ENCODE data around the gene SLCO3A1. TPM values are rescaled to one million over a fixed set of nuclear protein-coding genes. Genes with fewer than 3 reads are reported as not detected.

The SLCO3A1 gene
- total RNA-seq, 1 experiment from 2014 or later = 1.7 TPM

DNA sequence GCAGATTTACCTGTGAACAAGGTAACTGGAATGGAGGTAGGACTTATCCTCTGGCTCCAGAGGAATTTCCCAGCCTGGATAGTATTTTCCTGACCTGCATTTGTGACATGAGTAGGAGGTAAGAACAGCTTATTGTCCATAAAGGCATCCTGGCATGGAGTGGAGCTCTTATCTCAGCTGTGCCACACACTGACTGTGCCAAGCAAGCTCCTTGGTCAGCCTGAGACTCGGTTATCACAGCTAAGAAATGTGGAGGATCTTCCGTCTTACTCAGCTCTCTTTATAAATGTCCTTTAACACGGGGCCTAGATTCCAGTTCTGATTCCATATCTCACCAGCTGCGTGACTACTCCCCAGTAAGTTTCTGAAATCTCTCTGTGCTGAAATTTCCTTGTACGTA lies 38.9 kb downstream of the SLCO3A1 start:
- DNase-seq (ENCODE audit: low read depth, low spot score) = no peak
- in situ Hi-C loops (cut with HindIII; ENCODE audit: low pct_unique_long_range_greater_than_20kb, low sequenced_read_pairs) = no loop called here

DNA sequence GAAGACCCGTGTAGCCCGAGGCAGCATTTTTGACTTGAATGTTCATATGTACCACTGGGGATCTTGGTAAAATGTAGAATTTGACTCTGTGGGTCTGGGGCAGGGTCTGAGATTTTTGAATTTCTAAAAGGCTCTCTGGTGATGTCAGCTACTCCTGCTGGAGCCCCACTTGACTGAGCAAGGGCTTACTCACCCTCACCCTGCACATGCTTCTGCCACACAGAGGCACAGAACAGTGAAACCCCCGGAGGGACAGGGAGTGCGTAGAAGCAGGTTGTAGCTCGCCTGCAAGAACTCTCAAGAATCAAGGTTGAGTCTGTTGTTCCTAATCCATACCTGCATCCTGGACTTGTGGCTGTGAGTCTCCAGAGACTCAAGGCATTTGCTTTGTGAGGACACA lies 41.1 kb downstream of the SLCO3A1 start:
- in situ Hi-C loops (cut with HindIII; ENCODE audit: low pct_unique_long_range_greater_than_20kb, low sequenced_read_pairs) = no loop called here
- DNase-seq (ENCODE audit: low read depth, low spot score) = no peak

DNA sequence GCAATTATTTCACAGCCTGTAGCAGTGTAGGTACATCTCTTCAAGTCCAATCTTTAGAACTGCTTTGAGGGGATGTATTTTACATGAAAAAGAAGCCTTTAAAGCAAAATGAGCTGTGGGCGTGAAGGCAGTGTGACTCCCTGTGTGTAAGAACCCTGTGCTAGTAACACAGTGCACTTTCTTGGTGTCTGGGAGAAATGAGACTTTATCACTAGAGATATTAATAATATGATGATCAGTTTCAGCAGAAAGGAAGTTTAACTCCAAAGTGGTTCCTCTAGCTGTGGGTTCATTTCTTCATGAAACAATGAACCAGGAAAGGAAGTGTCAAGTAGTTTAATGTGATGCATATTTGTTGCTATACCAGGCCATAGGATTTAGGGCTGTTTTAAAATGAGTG lies 41.5 kb downstream of the SLCO3A1 start:
- in situ Hi-C loops (cut with HindIII; ENCODE audit: low pct_unique_long_range_greater_than_20kb, low sequenced_read_pairs) = no loop called here
- DNase-seq (ENCODE audit: low read depth, low spot score) = no peak

DNA sequence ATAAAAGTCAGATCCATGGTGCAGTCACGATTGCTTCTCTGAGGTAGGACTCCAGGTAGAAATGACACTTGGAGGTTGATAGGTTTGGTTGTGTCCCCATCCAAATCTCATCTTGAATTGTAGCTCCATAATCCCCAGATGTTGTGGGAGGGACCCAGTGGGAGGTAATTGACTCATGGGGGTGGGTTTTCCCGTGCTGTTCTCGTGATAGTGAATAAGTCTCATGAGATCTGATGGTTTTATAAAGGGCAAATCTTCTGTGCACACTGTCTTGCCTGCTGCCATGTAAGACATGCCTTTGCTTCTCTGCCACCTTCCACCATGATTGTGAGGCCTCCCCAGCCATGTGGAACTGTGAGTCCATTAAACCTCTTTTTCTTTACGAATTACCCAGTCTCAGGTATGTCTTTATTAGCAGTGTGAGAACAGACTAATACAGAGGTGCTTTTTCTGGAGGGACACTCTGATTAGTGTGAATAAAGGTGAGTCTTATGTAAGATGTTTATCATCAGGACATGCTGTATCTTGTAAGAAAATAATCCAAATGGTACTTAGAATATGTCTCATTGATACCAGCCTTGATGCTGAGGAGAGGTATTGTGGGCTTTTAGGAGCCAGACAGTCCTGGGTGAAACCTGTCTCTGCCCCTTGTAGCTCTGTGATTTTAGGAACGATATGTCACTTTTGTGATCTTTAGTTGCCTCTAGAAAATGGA lies 43.0 kb downstream of the SLCO3A1 start:
- in situ Hi-C loops (cut with HindIII; ENCODE audit: low pct_unique_long_range_greater_than_20kb, low sequenced_read_pairs) = no loop called here
- DNase-seq (ENCODE audit: low read depth, low spot score) = no peak

DNA sequence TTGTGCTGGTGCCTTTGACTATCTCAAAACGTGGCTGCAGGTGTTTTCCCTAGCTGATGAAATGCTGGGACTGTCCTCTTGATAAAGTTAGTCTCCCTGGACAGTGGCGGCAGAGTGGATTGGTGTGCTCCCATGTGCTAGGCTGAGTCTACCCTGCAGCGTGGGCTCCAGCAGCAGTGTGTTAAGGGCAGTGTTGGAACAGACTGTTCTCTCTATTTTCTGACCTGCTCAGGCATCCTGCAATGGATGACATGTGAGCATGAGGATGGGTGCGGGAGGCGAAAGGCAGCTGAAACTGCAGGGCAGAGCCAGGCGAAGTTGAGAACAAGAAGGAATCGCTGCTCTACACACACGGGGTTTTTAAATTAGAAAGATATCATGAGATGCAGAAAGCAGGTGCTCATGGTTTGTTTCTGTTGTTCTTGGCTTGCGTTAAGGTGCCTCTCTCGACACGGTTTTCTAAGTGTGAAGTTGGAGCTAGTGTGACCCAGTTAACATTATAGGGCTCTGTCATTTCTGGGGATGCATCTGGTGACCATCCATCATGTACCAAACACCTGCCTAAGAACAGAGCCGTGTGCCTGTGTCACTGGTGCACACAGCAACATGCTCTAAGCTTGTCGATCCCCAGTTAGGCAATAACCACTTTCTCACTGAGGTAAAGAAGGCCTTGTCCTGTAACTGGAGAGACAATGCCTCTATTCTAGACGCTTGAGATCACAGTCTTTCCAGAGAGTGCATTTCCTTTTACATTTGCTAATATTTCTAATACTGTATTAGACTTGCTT lies 44.3 kb downstream of the SLCO3A1 start:
- in situ Hi-C loops (cut with HindIII; ENCODE audit: low pct_unique_long_range_greater_than_20kb, low sequenced_read_pairs) = no loop called here
- peak; percentile 13 for DNase-seq (ENCODE audit: low read depth, low spot score)

DNA sequence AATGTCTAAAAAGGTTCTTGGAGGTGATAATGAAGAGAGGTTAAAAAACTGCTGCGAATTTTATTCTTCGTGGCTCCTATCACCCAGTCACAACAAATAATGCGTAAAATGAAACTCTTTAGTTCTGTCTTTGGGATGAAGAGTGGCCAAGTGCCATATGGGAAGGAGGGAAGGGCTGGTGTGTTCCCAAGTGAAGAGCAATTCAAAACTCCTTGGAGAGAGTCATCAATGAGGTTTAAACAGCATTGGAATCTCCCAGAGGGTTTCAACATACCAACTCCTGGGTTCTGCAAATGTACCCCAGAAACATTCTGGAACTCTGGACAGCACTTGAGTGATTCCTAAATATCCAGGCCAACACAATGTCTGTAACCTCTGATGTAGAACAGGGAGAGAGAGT lies 45.3 kb downstream of the SLCO3A1 start:
- no peak for DNase-seq (ENCODE audit: low read depth, low spot score)
- in situ Hi-C loops (cut with HindIII; ENCODE audit: low pct_unique_long_range_greater_than_20kb, low sequenced_read_pairs) = no loop called here

DNA sequence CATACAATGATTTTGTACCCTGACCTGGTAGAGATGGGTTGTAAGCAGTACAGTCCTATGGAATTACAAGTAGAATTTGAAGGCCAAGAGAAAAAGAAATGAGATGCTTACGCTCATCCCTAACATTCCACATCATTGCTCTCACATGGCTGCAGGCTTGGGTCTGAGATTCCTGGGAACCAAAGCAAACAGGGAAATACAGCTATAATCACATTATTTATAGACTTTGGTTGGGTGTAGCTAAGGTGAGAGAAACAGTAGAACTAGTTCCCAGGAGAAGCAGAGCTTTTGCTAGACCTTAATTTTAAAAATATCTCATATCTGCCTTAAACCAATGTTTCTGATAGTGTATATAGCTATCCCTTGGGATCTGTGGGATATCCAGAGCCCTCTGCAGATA lies 51.4 kb downstream of the SLCO3A1 start:
- no peak for DNase-seq (ENCODE audit: low read depth, low spot score)
- in situ Hi-C loops (cut with HindIII; ENCODE audit: low pct_unique_long_range_greater_than_20kb, low sequenced_read_pairs) = no loop called here

- in situ Hi-C loops (cut with HindIII; ENCODE audit: low pct_unique_long_range_greater_than_20kb, low sequenced_read_pairs) = no loop called here
- no peak for DNase-seq (ENCODE audit: low read depth, low spot score)
Observed at GRCh38 chr15:91908391-91908790, 54.9 kb downstream of the SLCO3A1 start.

- in situ Hi-C loops (cut with HindIII; ENCODE audit: low pct_unique_long_range_greater_than_20kb, low sequenced_read_pairs) = no loop called here
- no peak for DNase-seq (ENCODE audit: low read depth, low spot score)
Observed at GRCh38 chr15:91909111-91909510, 55.6 kb downstream of the SLCO3A1 start.

- no peak for DNase-seq (ENCODE audit: low read depth, low spot score)
- in situ Hi-C loops (cut with HindIII; ENCODE audit: low pct_unique_long_range_greater_than_20kb, low sequenced_read_pairs) = no loop called here
Observed at GRCh38 chr15:91909574-91909973, 56.1 kb downstream of the SLCO3A1 start.

DNA sequence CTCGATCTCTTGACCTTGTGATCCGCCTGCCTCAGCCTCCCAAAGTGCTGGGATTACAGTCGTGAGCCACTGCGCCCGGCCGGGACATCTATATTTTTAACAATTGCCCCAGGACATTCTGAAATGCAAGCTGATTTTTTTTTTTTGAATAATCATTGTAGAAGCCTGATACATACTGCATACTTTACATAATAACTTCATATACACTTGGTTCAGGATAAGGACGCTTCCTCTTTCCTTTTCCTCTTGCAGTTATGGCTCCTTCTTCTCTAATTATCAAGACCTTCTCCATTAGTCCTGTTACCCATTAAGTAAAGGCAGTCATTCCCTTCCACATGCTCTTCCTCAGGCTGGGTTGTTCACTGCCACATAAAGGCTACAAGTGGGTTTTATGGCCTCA lies 58.3 kb downstream of the SLCO3A1 start:
- in situ Hi-C loops (cut with HindIII; ENCODE audit: low pct_unique_long_range_greater_than_20kb, low sequenced_read_pairs) = no loop called here
- no peak for DNase-seq (ENCODE audit: low read depth, low spot score)

DNA sequence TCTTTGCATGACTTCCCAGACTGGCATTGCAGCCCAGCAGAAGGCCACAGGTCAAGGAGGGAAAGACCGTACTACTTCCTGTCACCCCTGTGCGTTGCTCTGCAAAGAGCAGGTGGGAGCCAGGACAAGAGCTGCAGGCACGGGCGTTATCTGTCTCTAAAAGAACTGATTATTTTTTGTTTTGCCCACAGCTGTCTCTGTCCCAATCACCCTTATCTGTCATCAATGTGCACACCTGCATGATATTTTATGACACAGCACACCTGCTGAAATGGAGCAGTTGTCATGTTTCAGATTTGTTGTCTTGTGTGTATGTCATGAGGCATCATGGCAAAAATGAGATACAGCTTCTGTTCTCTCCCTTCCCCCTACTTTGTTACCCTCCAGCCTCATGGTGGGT lies 58.8 kb downstream of the SLCO3A1 start:
- in situ Hi-C loops (cut with HindIII; ENCODE audit: low pct_unique_long_range_greater_than_20kb, low sequenced_read_pairs) = no loop called here
- no peak for DNase-seq (ENCODE audit: low read depth, low spot score)

- DNase-seq (ENCODE audit: low read depth, low spot score) = no peak
- in situ Hi-C loops (cut with HindIII; ENCODE audit: low pct_unique_long_range_greater_than_20kb, low sequenced_read_pairs) = no loop called here
Observed at GRCh38 chr15:91913560-91913959, 60.1 kb downstream of the SLCO3A1 start.

- in situ Hi-C loops (cut with HindIII; ENCODE audit: low pct_unique_long_range_greater_than_20kb, low sequenced_read_pairs) = no loop called here
- DNase-seq (ENCODE audit: low read depth, low spot score) = no peak
Observed at GRCh38 chr15:91915576-91915975, 62.1 kb downstream of the SLCO3A1 start.

GRCh38 chr15:91916051-91916450 lies 62.5 kb downstream of the SLCO3A1 start:
- in situ Hi-C loops (cut with HindIII; ENCODE audit: low pct_unique_long_range_greater_than_20kb, low sequenced_read_pairs) = no loop called here
- no peak for DNase-seq (ENCODE audit: low read depth, low spot score)

DNA sequence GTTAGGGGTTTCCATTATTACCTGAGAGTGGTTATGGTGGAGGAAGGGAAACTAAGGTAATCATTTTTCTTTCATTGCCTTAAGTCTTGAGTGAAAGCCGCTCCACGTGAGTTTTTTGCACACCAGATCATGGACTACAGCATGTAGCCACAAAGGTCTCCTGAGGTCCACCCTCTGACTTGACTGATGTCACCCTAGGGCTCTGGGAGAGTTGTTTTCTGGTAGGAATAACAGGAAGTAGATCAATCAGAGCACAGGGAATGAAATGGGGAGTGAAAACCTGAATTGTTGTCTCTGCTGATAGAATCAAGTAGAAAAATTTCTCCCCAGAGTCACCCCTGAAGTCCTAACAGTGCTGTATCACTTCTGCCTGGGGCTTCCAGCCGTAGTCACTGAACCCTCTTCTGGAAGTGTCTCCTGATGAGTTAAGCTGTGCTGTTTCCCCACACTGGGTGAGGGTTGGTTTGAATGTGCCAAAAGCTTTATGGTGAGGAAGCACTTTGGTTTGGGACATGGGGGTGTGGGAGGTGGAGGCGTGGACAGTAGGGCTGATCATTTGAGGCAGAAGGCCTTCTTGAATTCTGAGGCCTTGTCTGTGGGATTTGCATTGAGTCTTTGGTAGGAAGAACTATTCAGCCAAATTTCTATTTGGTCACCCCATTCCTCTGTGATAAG lies 64.3 kb downstream of the SLCO3A1 start:
- no peak for DNase-seq (ENCODE audit: low read depth, low spot score)
- in situ Hi-C loops (cut with HindIII; ENCODE audit: low pct_unique_long_range_greater_than_20kb, low sequenced_read_pairs) = no loop called here

DNA sequence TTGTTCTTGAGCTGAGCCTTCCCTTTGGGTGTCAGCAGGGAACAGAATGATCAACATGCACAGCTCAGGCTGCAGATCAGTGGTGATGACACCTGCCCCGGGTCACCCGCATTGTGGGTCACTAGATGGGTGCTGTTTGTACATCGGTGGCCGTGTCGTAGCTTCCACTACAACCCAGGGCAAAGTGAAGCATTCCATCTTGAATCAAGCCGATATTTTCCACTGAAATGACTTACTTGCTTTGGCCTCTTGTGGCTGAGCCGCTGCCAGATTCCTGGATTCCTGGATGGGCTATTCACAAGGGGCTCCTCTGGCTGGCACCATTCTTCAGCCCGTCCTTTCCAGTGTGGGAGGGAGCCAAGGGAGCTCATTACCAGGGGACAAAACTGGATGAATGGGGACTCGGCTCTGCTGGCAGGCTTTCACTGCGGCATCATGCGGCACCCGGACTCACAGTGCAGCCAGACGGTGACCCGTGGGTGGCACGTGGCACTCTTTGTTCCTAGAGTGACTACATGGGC lies 65.6 kb downstream of the SLCO3A1 start:
- in situ Hi-C loops (cut with HindIII; ENCODE audit: low pct_unique_long_range_greater_than_20kb, low sequenced_read_pairs) = no loop called here
- DNase-seq (ENCODE audit: low read depth, low spot score) = no peak

DNA sequence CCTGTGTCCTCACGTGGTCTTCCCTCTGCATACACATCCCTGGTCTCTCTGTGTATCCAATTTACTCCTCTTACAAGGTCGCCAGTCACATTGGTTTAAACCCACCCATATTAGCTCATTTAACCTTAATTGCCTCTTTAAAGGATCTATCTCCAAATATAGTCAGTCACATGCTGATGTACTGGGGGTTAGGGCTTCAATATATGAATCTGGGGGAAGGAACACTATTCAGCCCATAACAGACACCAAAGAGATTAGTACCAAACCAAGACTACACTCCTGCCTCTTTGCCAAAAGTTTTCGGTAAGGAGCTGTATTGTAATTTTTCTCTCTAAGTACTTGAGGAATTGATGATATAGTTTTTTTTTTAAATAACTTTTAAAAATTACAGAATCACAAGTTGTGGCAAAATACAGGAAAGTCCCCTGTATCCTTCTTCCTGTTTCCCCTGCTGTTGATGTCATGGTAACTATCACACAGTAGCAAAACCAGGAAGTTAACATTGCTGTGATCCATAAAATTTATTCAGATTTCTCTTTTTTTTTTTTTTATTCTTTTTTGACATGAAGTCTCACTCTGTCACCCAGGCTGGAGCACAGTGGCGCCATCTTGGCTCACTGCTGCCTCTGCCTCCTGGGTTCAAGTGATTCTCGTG lies 67.8 kb downstream of the SLCO3A1 start:
- in situ Hi-C loops (cut with HindIII; ENCODE audit: low pct_unique_long_range_greater_than_20kb, low sequenced_read_pairs) = no loop called here
- no peak for DNase-seq (ENCODE audit: low read depth, low spot score)

All from SK-MEL-5 (cell line).